ENCODE results near the gene BUD13. TPM values are rescaled to one million over a fixed set of nuclear protein-coding genes. Genes with fewer than 3 reads are reported as not detected.
"Not testable (repeated sequence)": the region's sequence is repeated elsewhere in the genome, so short reads cannot be mapped to it uniquely, and the experiment has no call there.

BUD13 gene
- total RNA-seq, 1 experiment from 2014 or later = 18.1 TPM

- in situ Hi-C loops (cut with HindIII; ENCODE audit: low pct_unique_long_range_greater_than_20kb, low sequenced_read_pairs) = no loop called here
These were observed 3.8 kb upstream of the BUD13 start for GRCh38 chr11:116776522-116776984.

GRCh38 chr11:116775975-116776374 is 3.2 kb upstream of the BUD13 start:
- in situ Hi-C loops (cut with HindIII; ENCODE audit: low pct_unique_long_range_greater_than_20kb, low sequenced_read_pairs) = no loop called here

More at GRCh38 chr11:116776522-116776984, 3.8 kb upstream of the BUD13 start:
- no peak for DNase-seq (ENCODE audit: low read depth)

GRCh38 chr11:116774661-116775060 is 1.9 kb upstream of the BUD13 start:
- DNase-seq (ENCODE audit: low read depth) = no peak
- in situ Hi-C loops (cut with HindIII; ENCODE audit: low pct_unique_long_range_greater_than_20kb, low sequenced_read_pairs) = no loop called here

More at GRCh38 chr11:116775975-116776374, 3.2 kb upstream of the BUD13 start:
- DNase-seq (ENCODE audit: low read depth) = no peak

- in situ Hi-C loops (cut with HindIII; ENCODE audit: low pct_unique_long_range_greater_than_20kb, low sequenced_read_pairs) = no loop called here
- DNase-seq (ENCODE audit: low read depth) = peak; percentile 23
These were observed 663 bp upstream of the BUD13 start for GRCh38 chr11:116773203-116774097.

- in situ Hi-C loops (cut with HindIII; ENCODE audit: low pct_unique_long_range_greater_than_20kb, low sequenced_read_pairs) = no loop called here
These were observed 852 bp downstream of the BUD13 start for GRCh38 chr11:116771935-116772334.

GRCh38 chr11:116762132-116762531 is 10.7 kb downstream of the BUD13 start:
- in situ Hi-C loops (cut with HindIII; ENCODE audit: low pct_unique_long_range_greater_than_20kb, low sequenced_read_pairs) = no loop called here
- DNase-seq (ENCODE audit: low read depth) = no peak

More at GRCh38 chr11:116771935-116772334, 852 bp downstream of the BUD13 start:
- no peak for DNase-seq (ENCODE audit: low read depth)

GRCh38 chr11:116756044-116756443 is 16.7 kb downstream of the BUD13 start:
- DNase-seq (ENCODE audit: low read depth); in situ Hi-C loops (cut with HindIII; ENCODE audit: low pct_unique_long_range_greater_than_20kb, low sequenced_read_pairs): not testable (repeated sequence)

- DNase-seq (ENCODE audit: low read depth) = no peak
- in situ Hi-C loops (cut with HindIII; ENCODE audit: low pct_unique_long_range_greater_than_20kb, low sequenced_read_pairs) = no loop called here
These were observed 22.6 kb downstream of the BUD13 start for GRCh38 chr11:116750070-116750718.

GRCh38 chr11:116742104-116742503 is 30.7 kb downstream of the BUD13 start:
- in situ Hi-C loops (cut with HindIII; ENCODE audit: low pct_unique_long_range_greater_than_20kb, low sequenced_read_pairs) = no loop called here
- peak; percentile 4 for DNase-seq (ENCODE audit: low read depth)

GRCh38 chr11:116740741-116741140 is 32.0 kb downstream of the BUD13 start:
- DNase-seq (ENCODE audit: low read depth) = no peak

GRCh38 chr11:116738975-116739374 is 33.8 kb downstream of the BUD13 start:
- in situ Hi-C loops (cut with HindIII; ENCODE audit: low pct_unique_long_range_greater_than_20kb, low sequenced_read_pairs) = no loop called here

More at GRCh38 chr11:116740741-116741140, 32.0 kb downstream of the BUD13 start:
- in situ Hi-C loops (cut with HindIII; ENCODE audit: low pct_unique_long_range_greater_than_20kb, low sequenced_read_pairs) = no loop called here

GRCh38 chr11:116736763-116737162 is 36.0 kb downstream of the BUD13 start:
- in situ Hi-C loops (cut with HindIII; ENCODE audit: low pct_unique_long_range_greater_than_20kb, low sequenced_read_pairs) = no loop called here
- no peak for DNase-seq (ENCODE audit: low read depth)

More at GRCh38 chr11:116738975-116739374, 33.8 kb downstream of the BUD13 start:
- DNase-seq (ENCODE audit: low read depth) = no peak

GRCh38 chr11:116733969-116734508 is 38.7 kb downstream of the BUD13 start:
- in situ Hi-C loops (cut with HindIII; ENCODE audit: low pct_unique_long_range_greater_than_20kb, low sequenced_read_pairs) = no loop called here

GRCh38 chr11:116733043-116733755 is 39.6 kb downstream of the BUD13 start:
- in situ Hi-C loops (cut with HindIII; ENCODE audit: low pct_unique_long_range_greater_than_20kb, low sequenced_read_pairs) = no loop called here
- no peak for DNase-seq (ENCODE audit: low read depth)

More at GRCh38 chr11:116733969-116734508, 38.7 kb downstream of the BUD13 start:
- DNase-seq (ENCODE audit: low read depth) = no peak

GRCh38 chr11:116732271-116733042 is 40.3 kb downstream of the BUD13 start:
- peak; percentile 21 for DNase-seq (ENCODE audit: low read depth)
- in situ Hi-C loops (cut with HindIII; ENCODE audit: low pct_unique_long_range_greater_than_20kb, low sequenced_read_pairs) = no loop called here

- in situ Hi-C loops (cut with HindIII; ENCODE audit: low pct_unique_long_range_greater_than_20kb, low sequenced_read_pairs) = no loop called here
- DNase-seq (ENCODE audit: low read depth) = no peak
These were observed 41.0 kb downstream of the BUD13 start for GRCh38 chr11:116731821-116732220.

GRCh38 chr11:116731097-116731761 is 41.6 kb downstream of the BUD13 start:
- in situ Hi-C loops (cut with HindIII; ENCODE audit: low pct_unique_long_range_greater_than_20kb, low sequenced_read_pairs) = no loop called here
- DNase-seq (ENCODE audit: low read depth) = no peak

Data from Caki2 (cell line).